Measurements from ENCODE around the gene EVI5L.

Gene EVI5L

GRCh38 chr19:7898967-7899366 lies 68.9 kb downstream of the EVI5L start:
- Histone ChIP-seq H3K9me3 (no peaks in the 10 kb centered on the region), H3K4me3 (ENCODE audit: low read depth, low read length) (no peak overlapping the region), H3K4me1 (no peaks in the 10 kb centered on the region), H3K36me3 (no peaks in the 10 kb centered on the region), H3K27me3 (no peaks in the 10 kb centered on the region)
- no peak for TF ChIP-seq CTCF (IDR thresholded peaks at IDR 0.05; ENCODE audit: low read depth, low read length)
- DNase-seq = no peak

- Histone ChIP-seq H3K36me3 (no peaks in the 10 kb centered on the region), H3K9me3 (no peaks in the 10 kb centered on the region), H3K27me3 (no peaks in the 10 kb centered on the region), H3K4me1 (no peaks in the 10 kb centered on the region), H3K4me3 (ENCODE audit: low read depth, low read length) (no peak overlapping the region)
- peak; percentile 7 for DNase-seq
- TF ChIP-seq CTCF (IDR thresholded peaks at IDR 0.05; ENCODE audit: low read depth, low read length) = no peak
These were observed 69.8 kb downstream of the EVI5L start for GRCh38 chr19:7899751-7900378.

GRCh38 chr19:7900401-7900870 lies 70.4 kb downstream of the EVI5L start:
- TF ChIP-seq CTCF (IDR thresholded peaks at IDR 0.05; ENCODE audit: low read depth, low read length) = no peak
- Histone ChIP-seq H3K9me3 (no peaks in the 10 kb centered on the region), H3K36me3 (no peaks in the 10 kb centered on the region), H3K4me3 (ENCODE audit: low read depth, low read length) (no peak overlapping the region), H3K4me1 (no peaks in the 10 kb centered on the region), H3K27me3 (no peaks in the 10 kb centered on the region)
- no peak for DNase-seq

GRCh38 chr19:7900931-7901330 lies 70.9 kb downstream of the EVI5L start:
- Histone ChIP-seq H3K4me3 (ENCODE audit: low read depth, low read length) (no peak overlapping the region), H3K27me3 (no peaks in the 10 kb centered on the region), H3K4me1 (no peaks in the 10 kb centered on the region), H3K9me3 (no peaks in the 10 kb centered on the region), H3K36me3 (peaks cover 2% of the 10 kb centered on the region)
- DNase-seq = no peak
- TF ChIP-seq CTCF (IDR thresholded peaks at IDR 0.05; ENCODE audit: low read depth, low read length) = no peak

GRCh38 chr19:7901337-7901736 lies 71.3 kb downstream of the EVI5L start:
- Histone ChIP-seq H3K4me3 (ENCODE audit: low read depth, low read length) (no peak overlapping the region), H3K36me3 (peaks cover 5% of the 10 kb centered on the region), H3K4me1 (no peaks in the 10 kb centered on the region), H3K27me3 (no peaks in the 10 kb centered on the region), H3K9me3 (no peaks in the 10 kb centered on the region)
- no peak for DNase-seq
- TF ChIP-seq CTCF (IDR thresholded peaks at IDR 0.05; ENCODE audit: low read depth, low read length) = no peak

- no peaks in the 10 kb centered on the region for H3K4me1 ChIP-seq
- no peaks in the 10 kb centered on the region for H3K9me3 ChIP-seq
- H3K4me3 ChIP-seq (ENCODE audit: low read depth, low read length) = peak overlapping the region; percentile 82
- no peaks in the 10 kb centered on the region for H3K27me3 ChIP-seq
- TF ChIP-seq CTCF (IDR thresholded peaks at IDR 0.05; ENCODE audit: low read depth, low read length) = no peak
- DNase-seq = no peak
- H3K36me3 ChIP-seq = peaks cover 6% of the 10 kb centered on the region
These were observed 72.8 kb downstream of the EVI5L start for GRCh38 chr19:7902796-7903243.
